CD4-positive, alpha-beta T cell treated with Interleukin-10 for 1 hour (primary cell): ENCODE results near the gene PARP4.
"Not testable (repeated sequence)": the region's sequence is repeated elsewhere in the genome, so short reads cannot be mapped to it uniquely, and the experiment has no call there.

ENCODE experiments used
- DNase-seq: peaks from one replicate; pipeline ENCODE4 v3.0.0-alpha.2; 2020

Gene PARP4

DNA sequence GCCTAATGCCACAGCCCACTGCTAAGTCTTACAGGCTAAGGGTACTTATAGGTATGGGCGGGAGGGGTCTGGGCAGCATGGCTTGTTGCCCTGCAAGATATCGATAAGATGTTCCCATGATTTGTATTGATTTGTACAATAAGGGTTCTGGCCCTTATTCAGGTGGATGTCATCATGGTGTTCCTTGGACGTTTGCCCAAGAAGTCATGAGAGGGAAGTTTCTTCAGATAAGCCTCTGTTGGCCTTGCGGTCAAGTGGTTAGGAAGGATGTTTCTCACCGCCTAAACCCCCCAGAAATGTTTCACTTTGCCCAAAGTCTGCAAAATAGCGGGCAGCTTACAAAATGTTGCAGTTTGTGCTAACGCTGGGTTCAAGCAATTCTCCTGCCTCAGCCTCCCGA lies 7.3 kb downstream of the PARP4 start:
- no peak for DNase-seq

DNA sequence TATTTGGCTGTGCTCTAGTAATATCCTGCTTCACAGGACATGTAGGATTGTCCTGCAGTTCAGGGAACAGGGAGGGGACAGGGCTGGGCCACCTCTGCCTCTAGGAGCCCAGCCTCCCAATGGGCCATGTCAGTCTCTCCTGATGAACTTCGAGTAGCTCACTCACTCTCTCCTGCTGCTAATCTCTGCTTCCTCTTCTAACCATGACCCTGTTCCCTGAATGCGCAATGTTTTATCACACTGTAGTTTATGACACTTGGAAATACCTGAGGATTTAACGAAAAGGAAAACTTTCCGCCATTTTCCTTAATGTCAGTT lies 9.2 kb downstream of the PARP4 start:
- DNase-seq, result no peak

DNA sequence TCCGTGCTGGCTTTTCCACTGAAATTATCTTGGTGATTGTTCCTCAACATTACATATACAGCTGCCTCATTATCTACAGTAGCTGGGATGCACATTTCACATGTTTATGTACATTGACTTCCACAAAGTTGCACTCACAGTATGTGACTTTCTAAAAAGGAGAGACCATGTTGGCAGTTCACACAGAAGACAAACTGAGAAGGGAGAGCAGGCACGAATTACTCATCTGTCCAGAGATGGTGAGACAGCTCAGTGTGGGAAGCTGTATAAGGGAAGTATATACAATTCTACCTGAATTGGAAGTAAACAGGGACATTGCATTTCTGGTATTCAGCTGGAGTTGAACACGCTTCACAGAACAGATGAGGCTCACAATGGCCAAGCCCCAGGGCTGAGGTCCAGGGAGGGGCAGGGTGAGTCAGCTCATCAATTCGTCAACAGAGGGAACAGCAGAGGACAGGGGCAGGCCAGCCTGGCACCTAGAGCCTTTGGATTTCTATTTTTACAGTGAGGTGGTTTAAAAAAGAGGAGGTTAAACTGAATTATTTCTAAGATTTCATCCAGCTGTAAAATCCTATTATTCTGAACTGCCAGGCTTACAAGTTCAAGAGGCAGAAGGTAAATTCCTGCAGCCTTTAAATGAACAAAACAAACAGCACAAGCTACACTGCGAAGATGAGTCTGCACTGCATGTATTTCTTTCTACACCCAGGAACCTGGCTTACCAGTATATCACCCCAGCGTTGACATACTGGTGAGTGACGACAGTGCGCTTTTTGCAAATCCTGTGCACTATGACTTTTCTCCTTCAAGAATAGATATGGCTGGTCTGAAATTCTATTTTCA lies 9.8 kb downstream of the PARP4 start:
- DNase-seq, result no peak

DNA sequence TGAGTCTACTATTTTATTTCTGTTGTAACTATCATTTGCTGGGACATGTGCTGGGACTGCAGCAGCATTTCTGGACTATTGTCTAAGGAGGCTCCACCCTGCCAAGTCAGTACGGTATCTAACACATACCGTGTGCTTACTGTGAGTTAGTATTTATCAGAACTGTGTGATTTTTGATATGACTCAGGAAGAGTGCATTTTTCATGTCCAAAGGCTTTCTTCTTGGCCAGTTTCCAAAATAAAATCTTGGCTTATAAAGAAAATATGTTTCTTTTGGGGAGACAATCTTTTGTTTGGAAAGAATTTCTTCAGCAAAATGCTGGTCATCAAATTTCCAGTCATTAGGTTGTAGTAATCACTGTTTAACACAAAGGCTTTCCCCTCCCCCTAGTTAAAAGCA lies 11.6 kb downstream of the PARP4 start:
- no peak for DNase-seq

DNA sequence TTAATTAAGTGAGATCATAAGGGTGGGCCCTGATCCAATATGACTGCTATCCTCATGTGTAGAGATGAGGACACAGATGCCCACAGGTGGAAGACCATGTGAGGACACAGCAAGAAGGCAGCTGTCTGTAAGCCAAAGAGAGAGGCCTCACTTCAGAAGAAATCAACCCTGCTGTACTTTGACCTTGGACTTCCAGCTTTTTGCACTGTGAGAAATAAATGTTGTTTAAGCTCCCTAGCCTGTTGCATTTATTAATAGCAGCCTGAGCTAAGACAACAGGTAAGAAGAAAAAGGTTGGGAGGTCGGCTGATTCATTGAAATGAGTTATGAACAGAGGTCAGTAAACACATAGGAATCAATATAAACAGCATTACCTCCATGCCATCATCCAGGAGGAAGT lies 14.8 kb downstream of the PARP4 start:
- no peak for DNase-seq

DNA sequence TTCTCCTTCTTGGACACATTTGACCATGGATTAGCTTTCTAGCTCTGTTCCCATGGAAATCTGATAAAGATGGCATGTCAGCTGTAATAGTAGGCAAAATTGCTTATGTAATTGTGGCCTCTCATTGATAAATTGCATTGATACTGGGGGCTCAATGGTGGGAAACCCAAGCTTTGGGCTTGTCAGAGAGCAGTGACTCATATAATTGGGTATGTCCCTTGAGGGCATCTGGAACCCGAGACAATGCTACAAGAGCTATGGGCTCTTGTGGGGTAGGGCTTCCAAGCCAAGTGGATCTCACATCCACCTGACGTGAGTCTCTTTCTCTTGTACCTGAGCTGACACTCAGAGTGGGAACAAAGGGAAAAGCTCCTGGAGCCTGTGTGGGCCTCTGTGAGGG lies 16.3 kb downstream of the PARP4 start:
- DNase-seq, result not testable (repeated sequence)

DNA sequence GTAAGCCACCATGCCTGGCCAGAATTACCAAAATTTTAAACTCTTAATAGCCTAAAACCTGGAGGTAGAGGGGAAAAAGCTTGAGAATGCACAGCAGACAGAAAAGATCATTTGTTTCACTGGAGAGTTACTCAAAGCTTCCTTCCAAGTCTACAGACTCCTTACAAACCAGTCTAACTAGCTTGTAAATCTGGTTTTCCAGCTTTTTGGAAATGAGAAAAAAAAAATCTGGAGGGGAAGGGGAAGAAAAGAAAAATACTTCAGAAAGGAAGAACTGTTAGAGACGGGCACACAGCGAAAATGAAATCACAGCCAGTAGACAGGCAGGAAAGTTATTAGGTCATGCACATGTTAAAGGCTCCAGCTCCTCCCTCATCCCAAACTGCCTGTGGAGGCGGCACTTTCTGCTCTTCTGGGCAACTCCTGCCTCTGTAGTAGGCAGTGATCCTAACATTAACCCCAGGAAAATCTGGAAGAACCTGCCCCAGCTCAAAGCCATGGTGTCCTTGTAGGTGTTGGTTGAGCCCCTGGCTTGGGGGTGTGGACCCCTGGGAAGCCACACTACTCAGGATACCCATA lies 17.3 kb downstream of the PARP4 start:
- DNase-seq, result no peak

DNA sequence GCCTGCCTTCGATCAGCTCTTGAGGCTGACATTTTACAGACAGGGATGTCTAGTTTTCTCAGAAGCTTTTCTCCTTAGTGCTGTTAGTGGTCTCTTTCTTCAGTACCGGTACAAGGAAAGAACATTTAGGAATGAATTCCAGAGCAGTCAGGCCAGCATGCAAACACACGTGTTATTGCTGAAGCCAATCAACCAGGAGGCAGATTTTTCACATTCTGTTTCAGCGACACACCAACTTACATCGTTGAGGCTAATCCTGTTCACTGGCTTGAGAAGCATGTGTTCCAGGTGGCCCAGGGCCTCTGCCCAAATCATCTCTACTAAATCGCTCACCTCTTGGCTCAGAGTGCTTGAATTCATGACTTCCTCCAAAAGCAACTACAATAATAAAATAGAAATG lies 19.2 kb downstream of the PARP4 start:
- DNase-seq, result no peak

DNA sequence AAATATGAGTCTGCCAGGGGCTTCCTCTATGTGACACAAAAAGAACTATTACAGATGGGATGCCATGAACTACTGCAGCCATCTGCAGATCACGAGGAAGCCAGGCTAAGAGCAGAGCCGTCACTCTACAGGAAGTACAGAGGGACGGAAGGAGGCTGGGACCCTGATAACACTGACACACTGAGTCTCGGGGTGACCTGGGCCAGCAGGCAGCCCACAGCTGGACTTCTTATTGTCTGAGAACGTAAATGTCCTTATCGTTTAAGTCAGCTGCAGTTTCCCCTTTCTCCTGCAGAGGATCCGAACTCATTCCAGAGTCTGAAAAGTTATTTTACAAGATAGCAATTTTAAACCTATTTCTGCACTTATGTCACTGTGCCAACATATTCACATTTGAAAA lies 20.7 kb downstream of the PARP4 start:
- DNase-seq, result no peak

DNA sequence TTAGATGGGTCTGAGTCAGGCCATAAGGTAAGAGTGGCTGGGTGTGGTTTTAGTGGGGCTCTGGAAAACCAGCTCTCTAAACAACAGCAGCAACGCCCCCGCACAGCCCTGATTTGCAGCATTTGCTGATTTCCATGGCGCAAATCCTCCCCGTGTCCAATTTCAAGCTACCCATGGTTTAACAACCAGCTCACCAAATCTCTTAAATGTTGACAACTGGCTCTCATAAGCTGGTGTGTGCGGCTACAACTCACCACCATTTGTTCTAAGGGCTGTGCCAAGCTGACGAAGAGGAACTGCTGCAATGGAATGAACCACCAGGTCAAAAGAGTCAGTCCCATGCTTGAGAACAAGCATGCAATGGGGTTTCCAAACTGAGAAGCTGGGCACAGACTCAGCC lies 22.9 kb downstream of the PARP4 start:
- DNase-seq, result no peak

DNA sequence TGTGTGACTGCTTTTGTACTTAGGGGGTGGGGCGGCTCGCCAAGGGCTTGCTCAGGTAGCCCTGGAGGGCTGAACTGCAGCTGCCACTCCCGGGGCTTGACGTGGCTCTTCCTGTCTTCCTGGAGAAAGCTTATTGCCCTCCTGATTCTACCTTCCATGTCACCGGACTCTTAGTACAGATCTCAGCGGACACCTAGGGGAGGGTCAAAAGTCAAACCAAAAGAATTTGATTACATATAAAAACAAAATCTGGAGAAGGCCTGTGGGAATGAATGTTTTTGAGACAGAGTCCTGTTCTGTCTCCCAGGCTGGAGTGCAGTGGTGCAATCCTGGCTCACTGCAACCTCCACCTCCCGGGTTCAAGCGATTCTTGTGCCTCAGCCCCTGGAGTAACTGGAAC lies 24.5 kb downstream of the PARP4 start:
- DNase-seq, result not testable (repeated sequence)

DNA sequence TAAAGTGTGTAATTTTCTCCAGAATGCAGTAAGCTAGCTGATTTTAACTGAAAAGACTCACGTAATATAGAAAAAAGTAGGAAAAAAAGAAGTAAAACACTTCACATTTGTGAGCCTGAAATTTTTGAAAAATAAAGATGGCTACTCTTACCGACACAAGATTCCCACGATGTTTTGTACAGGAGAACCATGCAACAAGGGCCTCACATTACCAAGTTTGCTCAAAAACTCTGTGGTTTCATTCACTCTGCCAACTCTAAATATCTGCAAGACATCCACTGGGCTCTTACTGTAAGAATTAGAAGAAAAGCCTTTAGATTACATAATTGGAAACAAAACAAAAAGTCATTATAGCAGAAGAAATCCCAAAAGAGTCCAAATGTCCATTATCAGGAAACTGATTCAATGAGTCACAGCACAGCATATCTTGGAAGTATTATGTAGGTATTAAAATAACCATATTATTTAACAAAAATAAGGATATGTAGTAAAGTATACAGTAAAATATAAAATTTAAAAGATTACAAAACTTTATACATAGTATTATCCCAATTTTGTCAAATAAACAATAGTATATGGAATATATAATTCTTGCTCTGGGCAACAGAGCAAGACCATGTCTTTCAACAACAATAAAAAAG lies 26.4 kb downstream of the PARP4 start:
- DNase-seq, result not testable (repeated sequence)

DNA sequence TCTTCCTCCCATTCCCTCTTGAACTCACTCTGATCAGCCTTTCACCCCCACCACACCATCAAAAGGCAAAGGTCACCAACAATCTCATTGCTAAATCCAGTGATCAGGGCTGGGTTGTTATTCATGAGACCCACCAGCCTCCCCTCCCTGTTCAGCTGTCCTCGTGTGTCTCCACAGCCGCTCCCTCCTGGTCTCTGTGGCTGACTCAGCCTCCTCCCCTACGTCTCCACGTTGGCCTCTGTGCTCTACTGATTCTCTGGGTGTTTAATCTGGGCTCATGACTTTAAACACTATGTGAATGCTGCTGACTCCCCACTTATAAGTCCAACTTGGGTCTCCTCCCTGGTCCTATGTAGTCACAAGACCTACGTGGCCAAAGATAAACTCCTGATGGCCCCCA lies 38.9 kb downstream of the PARP4 start:
- DNase-seq, result no peak

DNA sequence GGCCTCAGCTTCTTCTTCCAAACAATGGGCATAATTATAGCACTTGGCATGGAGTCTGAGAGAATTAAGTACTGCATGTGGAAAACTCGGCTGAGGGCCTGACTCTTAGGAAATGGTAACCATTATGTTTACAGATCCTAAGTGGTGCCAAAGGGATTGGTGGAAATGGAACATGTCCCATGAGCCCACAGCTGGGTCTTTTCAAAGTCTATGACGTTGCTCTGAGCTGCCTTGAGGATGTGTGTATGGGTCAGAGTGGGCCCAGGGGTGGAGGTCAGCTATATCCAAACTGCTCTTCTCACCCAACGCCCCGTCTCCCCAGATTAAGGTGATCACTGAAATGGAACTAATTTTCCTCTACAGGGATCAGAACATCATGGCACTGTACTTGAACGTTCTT lies 40.4 kb downstream of the PARP4 start:
- DNase-seq, result not testable (repeated sequence)

DNA sequence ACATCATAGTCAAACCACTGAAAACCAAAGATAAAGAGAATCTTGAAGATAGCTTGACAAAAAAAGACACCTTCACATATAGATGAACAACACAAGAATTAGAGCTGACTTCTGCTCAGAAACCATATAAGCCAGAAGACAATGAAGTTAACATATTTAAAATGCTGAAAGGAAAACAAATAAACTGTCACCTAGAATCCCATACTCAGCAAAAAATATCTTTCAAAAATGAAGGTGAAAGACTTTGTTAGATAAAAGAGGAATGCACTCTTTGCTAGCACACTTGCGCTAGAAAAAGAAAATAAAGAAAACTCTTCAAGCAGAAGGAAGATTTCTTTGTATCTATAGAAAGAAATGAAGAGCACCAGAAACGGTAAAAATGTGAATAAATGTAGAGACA lies 49.5 kb downstream of the PARP4 start:
- DNase-seq, result no peak

DNA sequence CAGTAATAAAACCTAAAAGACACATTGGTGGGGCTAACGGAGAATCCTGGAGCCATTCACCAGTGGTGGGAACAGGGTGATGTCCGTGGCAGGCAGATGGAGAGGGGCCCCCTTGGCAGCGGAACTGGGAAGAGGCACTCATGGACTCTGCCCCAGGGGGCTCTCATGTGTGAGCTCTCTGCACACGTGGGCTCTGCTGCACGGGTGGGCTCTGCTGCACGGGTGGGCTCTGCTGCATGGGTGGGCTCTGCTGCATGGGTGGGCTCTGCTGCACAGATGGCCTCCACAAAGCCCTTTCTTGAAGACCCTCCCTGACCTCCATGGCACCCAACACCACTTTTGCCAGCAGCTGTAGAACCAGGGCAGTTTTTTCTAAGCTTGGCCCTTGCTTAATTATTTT lies 52.3 kb downstream of the PARP4 start:
- DNase-seq, result no peak

DNA sequence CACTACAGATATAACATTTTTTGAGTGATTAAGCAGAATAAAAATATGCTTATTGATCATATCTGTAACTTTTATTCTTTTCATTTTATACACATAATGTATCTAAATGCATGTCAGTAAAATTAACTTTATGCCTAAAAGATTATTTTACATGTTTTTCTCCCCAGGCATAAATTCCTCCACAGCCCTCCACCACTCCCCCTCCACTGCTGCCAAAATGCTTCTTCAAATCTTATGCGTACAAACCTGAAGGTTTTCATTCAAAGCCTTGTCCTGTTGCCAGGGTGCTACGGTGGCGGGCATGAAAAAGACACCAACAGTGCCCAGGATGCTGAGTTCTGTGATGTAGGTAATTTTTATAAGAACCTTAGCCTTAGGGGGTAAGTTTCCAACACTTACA lies 52.9 kb downstream of the PARP4 start:
- no peak for DNase-seq

DNA sequence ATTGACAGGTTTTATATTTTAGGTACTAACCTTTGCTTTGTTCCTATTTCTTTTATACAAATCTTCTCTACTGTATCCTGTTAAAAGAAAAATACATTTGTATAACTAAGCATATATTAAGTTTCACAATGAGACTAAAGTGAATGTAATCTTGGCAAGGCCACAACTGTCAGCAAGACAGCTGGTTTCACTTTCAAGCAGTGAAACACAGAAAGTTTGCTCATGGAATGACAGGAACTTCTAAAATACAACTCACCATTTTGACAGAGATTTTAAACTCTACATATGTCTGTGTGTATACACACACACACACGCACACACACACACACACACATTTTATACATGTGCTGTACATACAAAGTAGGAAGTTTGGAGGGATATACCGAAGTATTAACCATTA lies 53.3 kb downstream of the PARP4 start:
- no peak for DNase-seq

DNA sequence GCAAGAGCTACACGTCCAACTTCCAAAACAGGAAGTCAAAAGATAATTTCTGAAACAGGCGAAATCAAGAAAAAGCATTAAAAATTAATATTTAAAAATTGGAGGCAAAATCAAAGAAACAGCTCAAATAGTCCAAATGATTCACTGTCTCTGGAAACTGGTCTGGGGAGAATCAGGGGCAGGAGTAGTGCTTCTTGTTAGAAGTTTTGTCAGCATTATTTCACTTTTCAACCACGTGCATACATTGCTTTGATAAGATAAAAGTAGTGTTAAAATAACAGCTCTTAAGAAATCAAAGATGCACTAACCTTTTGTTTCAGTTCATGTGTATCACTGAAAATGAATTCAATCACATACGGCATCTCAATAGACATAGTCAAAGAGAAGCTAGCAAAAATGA lies 53.8 kb downstream of the PARP4 start:
- DNase-seq, result no peak

DNA sequence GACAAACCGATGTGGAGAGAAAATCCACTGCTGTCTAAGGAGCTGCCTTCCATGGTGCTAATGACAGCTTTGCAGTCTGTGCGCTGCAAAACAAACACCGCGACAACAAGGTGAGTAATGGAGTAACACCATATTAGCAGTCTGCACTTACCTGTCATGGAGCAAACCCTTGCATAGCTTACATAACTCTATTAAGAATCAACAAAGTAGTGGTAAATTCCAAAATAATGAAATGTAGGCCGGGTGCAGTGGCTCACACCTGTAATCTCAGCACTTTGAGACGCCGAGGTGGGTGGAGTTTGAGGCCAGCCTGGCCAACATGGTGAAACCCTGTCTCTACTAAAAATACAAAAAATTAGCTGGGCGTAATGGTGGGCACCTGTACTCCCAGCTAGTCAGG lies 56.2 kb downstream of the PARP4 start:
- DNase-seq, result no peak

DNA sequence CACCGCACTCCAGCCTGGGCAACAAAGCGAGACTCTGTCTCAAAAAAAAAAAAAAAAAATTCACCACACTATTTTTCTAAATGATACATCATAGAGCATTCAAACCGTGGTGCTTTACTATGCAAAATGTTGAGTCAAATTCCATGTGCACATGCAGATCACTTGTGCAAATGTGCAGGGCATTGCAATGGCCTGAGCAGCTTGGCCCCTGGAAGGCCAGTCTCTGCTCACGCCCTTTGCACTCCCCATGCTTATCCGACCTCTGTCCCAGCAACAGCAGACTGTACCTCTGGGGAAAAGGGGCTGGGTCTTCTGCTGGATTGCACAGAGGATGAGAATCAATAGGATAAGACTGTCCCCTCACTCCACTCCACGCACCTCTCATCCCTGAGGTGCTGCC lies 58.5 kb downstream of the PARP4 start:
- no peak for DNase-seq

DNA sequence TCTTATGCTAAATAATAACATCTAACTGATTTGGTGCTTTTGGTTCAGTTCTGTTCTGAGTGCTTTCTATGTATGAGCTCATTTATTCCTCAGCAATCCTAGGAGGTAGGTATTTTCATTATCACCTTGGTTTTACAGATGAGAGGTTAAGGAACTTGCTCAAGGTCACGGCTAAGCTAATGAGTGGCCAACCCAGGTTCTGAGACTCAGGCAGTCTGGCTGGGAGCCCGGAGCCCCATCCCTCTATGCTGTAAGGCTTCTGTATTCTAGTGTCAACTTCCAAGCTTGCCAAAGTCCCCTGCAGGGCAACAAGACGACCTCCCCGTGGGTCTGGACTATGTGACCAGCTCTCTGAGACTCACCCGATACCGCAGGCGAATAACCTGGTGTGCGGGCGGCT lies 60.5 kb downstream of the PARP4 start:
- no peak for DNase-seq

DNA sequence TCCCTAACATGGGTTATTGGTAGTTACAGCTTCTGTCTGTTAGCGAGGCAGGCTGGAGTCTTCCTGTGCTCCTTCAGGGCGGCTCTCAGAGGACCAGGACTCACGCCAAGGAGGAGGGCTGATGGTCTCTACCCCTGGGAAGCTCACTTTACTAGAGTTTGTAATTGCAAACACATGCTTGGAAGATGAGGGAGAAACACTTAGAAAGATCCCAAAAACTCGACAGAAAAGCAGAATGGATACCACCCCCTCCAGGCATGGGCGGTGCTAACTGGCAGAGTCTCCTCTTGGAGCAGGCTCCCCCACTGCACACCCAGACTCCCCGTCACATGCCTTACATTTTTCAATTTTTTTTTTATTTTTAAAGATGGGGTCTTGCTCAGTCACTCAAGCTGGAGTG lies 62.0 kb downstream of the PARP4 start:
- no peak for DNase-seq

DNA sequence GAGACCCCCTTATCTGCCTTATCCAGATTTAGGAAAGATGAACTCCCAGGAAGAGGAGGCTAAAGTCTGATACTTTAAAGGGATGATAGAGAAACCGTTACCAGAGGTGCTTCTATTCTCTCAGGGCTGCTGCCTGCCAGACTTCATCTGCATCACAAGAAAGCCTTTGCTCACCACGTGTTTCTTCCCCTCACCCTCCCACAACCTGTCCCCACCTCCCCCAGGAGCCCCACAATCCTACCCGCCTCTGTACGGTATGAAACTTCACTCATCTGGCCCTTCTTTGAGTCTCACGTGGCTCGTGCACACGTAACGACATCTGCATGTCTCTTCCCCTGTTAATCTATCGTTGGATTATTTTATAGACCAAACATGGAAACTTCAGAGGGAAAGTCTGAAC lies 67.7 kb downstream of the PARP4 start:
- DNase-seq, result not testable (repeated sequence)

DNA sequence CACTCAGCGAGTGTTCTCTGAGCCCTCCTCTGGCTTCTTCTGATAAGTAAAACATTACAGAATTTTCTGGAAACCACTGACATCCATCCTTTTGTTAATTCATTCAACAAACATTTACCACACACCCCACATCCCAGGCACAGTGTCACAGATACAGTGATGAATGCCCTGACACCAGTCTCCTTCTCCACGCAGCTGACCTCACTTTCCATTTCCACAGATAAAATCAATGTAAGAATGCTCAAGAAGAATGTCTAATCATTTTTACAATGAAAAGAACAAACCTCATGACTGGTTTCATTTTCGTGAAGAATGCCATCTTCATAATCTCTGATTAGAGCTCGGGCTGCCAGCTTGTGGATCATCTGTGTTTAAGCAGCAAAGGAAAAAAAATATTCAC lies 69.2 kb downstream of the PARP4 start:
- no peak for DNase-seq
